Sciatic nerve (tissue), 2 donors: ENCODE results near the gene MLXIP. TPM values are rescaled to one million over a fixed set of nuclear protein-coding genes. Genes with fewer than 3 reads are reported as not detected.
A peak's percentile ranks its signal among the peaks of the same experiment; 100 is the strongest.

ENCODE experiments used
- ATAC-seq: fragments of 200-7000 bp; cut with Tn5 transposase; one replicate; pipeline ENCODE4 v1.9.1; 2020; ENCODE audit warnings: mild to moderate bottlenecking, moderate library complexity
- DNase-seq: peaks from one replicate; pipeline ENCODE4 v3.0.0-alpha.2; 2020; ENCODE audit warnings: low spot score
- intact Hi-C: fragments of 100-400 bp; cut with DNase I; formaldehyde crosslinking; loops from one replicate; pipeline ENCODE4 v1.14.2; 2022
- total RNA-seq: library from RNA; stranded (reverse); fragmentation: NEBNext Ultra II Directional; extraction: Animal tissue kit (Norgen Biotek cat#: 25700); gene quantifications from one replicate; pipeline ENCODE4 v1.2.1, GENCODE V29; 2021
- donor health status: DM: no; HTN: no; CAD: no.
- donor health status: DM: no; HTN: no; CAD: no.

Gene MLXIP
- total RNA-seq, 1 donor from 2014 or later, result 44.2 TPM

DNA sequence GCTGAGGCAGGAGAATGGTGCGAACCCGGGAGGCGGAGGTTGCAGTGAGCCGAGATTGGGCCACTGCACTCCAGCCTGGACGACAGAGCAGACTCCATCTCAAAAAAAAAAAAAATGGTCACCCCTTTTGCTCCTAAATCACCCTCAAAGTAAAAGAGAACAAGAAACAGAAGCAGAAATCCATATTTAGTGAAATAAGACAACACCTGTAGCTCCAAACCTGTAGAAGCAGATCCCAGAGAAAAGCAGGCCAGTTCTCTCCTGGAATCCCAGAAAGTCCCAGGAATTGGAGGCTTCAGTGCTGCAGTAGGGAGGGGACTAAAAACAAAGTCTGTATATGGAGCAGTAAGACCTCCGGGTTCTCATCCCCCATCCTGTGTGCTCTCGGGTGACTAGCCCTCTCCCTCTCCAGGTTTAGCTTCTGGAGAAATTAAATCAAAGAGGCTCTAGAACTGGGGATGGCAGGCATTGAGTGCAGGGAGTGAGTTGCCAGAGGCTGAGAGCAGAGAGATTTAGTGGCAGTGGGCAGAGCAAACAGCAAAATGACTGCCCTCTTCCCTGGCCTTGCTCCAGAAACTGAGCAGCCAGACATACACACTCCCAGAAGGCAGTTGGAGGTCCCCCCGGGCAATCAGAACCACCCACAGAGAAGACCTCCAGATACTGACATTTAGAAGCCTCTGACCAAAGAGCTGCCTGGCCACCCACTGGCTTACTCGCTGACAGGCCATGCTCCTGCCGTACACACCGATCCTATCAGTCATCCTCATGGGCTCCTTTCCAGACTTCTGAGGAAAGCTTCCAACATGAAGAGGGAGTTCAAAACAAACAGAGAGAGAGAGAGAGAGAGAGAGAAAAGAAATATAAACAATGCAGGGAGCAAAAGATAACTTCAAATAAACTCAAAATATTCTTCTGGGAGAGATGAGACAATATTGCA, 6.3 kb upstream of the MLXIP start:
- intact Hi-C loops, result no loop called here
- DNase-seq (no peak), ATAC-seq (peak; percentile 64)

GRCh38 chr12:122073815-122074214, 4.7 kb upstream of the MLXIP start:
- intact Hi-C loops, result no loop called here
- DNase-seq (no peak), ATAC-seq (no peak)

DNA sequence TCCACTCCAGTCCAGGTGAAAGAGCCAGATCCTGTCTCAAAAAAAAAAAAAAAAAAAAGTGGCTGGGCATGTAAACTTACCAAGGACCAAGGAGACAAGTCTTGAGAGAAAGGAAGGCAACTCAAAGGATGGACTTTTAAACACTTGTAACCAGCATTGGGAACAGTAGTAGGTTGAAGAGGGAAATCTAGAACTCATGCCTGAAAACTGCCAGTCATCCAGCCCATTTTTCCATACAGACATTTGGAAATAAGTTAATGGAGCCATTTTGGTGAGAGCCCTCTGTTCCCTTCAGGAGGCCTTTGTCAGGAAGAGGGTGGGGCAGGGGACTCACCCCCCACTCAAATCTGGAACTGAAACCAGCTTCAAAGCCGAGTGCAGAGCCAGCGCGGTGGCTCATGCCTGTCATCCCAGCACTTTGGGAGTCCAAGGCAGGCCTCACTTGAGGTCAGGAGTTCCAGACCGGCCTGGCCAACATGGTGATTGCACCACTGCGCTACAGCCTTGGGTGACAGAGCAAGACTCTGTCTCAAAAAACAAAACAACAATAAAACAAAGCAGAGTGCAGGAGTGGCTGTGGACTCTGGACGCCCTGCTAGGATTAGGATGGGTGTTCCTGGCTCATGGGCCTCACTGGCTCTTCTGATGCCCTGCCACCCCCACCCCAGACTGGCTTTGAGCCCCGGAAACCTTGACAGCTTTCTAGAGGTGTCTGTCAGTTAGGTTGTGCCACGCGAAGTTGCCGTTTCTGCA, 1.6 kb upstream of the MLXIP start:
- ATAC-seq (no peak), DNase-seq (no peak)
- intact Hi-C loops, result no loop called here

DNA sequence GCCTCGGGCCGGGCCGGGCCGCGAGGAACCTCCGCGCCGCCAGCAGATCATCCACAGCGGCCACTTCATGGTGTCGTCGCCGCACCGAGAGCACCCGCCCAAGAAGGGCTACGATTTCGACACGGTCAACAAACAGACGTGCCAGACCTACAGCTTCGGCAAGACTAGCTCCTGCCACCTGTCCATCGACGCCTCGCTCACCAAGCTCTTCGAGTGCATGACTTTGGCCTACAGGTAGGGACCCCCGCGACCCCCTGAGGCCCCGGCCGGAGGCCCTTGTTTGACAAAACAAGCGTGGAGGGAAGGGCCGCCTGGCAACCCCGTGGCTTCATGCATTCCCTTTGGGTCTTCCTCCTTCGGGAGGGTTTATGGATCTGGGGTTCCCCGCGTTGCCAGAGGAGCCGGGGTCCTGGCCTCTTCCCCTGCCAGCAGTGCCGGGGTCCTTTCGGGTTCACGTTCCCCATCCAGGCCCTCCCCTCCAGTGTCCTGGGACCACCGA, 526 bp downstream of the MLXIP start:
- ATAC-seq (no peak), DNase-seq (no peak)
- intact Hi-C loops, result no loop called here

DNA sequence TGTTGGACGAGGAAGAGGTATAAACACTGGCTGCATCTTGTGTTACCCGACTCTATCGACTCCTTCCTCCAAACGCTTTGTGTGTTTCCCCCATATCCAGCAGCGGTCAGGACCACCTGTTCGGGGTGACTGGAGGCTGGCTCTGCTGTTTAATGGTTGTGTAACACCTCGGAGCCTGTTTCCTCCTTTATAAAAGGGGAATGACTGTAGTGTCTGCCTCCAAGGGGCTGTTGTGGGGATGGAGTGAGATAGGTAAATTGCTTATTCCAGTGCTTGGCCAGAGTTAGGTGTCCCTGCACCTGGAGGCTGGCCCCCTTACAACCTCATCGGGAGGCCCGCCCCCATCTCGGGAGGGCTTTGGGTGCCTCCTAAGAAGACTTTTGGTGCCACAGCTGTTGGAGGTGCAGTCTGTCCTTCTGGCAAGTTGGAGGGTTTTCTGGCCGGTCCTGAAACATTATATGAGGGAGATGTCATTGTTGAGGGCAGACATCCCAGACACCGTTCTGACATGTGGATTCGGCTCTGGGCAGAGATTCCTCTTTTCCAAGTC, 1.1 kb downstream of the MLXIP start:
- intact Hi-C loops, result no loop called here
- no peak for ATAC-seq
- no peak for DNase-seq

GRCh38 chr12:122080149-122081082, 1.9 kb downstream of the MLXIP start:
- DNase-seq (no peak), ATAC-seq (peak; percentile 59)
- intact Hi-C loops, result no loop called here

GRCh38 chr12:122081083-122081696, 2.6 kb downstream of the MLXIP start:
- ATAC-seq, result no peak
- intact Hi-C loops, result no loop called here
- no peak for DNase-seq

- DNase-seq, result no peak
- intact Hi-C loops, result no loop called here
- peak; percentile 73 for ATAC-seq
These were observed 3.2 kb downstream of the MLXIP start for GRCh38 chr12:122081697-122082221.

DNA sequence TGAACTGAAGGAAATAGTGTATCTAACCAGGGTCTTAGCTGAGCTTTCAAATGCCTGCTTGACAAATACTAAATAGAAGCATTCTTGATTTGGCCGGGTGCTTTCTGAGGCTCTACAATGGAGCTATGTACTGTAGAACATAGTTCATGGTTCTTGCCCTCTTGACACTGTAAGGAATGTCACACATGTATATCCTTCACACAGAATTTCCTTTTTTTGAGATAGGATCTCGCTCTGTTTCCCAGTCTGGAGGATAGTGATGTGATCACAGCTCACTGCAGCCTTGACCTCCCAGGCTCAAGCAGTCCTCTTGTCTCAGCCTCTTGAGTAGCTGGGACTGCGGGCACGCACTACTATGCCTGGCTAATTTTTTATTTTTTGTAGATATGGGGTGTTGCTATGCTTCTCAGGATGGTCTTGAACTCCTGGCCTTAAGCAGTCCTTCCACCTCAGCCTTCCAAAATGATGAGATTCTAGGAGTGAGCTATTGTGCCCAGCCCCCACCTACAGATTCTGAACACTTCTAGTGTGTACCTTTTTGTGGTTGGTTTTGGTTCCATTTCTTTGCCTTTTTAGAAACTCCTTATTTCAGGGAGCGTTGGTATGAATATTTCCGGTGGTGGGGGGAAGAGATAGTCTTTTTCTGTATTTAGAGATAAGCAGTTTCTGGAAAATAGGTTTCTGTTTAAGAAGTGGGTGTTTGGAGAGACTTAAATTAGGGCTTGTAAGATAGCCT, 4.2 kb downstream of the MLXIP start:
- no peak for DNase-seq
- intact Hi-C loops, result no loop called here
- no peak for ATAC-seq

DNA sequence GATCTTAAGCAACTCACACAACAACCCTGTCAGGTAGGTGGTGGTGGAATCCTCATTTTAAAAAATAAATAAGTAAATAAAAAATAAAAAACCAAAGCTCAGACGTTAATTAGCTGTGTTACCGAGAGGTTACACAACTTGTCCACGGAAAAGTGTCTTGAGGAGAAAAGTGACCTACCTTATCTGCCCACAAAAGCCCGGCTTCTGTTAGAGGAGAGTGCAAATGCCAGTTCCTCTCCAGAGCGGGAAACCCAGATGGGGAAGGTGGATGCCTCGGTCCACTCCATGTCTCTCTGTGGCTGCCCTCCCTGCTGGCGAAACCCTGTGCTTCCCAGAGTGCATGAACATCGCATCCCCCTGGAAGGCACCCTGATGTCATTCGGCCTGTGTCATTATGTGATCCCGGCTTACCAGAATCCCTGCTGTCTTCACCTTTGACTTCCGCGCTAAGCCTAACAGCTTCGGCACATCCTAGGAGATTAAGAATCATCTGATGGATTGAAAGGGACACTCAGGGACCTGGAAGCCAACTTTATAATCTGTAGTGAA, 6.4 kb downstream of the MLXIP start:
- intact Hi-C loops, result no loop called here
- ATAC-seq (no peak), DNase-seq (no peak)

- intact Hi-C loops, result no loop called here
- DNase-seq (no peak), ATAC-seq (no peak)
These were observed 7.0 kb downstream of the MLXIP start for GRCh38 chr12:122085591-122085990.

DNA sequence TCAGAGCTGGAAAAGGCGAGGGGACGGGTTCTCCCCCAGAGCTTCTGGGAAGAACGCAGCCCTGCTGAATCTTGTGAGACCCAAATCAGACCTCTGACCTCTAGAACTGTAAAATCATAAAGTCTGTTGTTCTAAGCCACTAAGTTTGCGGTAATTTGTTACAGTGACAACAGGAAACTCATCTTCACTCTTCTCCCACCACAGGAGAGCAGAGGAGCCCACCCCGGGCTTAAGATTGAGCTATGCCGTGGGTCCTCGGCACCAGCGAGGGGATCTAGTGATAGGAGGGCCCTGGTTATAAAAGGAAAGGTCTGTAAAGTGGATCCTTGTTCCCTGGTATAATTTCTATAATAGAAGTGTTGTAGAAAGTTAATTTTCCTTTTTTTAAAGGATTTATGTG, 7.6 kb downstream of the MLXIP start:
- DNase-seq, result no peak
- no peak for ATAC-seq
- intact Hi-C loops, result no loop called here

- no peak for ATAC-seq
- intact Hi-C loops, result no loop called here
- DNase-seq, result no peak
These were observed 8.2 kb downstream of the MLXIP start for GRCh38 chr12:122086641-122087285.

DNA sequence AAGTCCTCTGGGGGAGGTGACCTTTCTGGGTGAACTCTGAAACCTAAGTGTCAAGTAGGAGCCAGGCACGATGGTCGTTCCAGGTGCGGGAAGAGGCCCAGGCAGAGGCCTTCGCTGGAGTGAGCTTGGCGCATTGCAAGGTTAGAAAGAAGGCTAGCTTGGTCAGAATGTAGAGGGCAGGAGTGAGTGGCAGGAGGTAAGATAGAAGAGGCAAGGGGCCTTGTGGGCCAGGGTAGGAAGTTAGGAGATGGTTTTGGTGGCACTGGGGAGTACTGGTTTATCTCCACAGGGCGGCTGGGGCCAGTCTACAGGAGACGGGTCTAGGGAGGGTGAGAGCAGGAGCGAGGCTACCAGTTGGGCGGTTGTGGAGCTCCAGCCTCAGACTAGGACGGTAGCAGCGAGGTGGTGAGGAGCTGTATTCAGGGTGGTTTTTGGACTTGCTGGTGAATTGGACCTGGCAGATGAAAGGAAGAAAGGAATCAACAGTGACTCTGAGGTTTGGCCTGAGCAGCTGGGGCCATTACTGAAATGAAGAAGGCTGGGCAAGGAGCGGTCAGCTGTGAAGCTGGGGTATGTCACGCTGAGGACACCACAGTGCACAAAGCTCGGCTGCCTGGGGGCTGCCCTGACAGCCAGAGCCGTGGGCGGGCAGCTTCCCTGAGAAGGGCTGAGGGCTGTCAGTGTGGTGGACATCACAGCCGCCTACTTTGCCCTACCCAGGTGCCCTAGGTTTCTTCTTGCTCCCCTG, 9.0 kb downstream of the MLXIP start:
- no peak for DNase-seq
- intact Hi-C loops, result no loop called here
- peak; percentile 42 for ATAC-seq

DNA sequence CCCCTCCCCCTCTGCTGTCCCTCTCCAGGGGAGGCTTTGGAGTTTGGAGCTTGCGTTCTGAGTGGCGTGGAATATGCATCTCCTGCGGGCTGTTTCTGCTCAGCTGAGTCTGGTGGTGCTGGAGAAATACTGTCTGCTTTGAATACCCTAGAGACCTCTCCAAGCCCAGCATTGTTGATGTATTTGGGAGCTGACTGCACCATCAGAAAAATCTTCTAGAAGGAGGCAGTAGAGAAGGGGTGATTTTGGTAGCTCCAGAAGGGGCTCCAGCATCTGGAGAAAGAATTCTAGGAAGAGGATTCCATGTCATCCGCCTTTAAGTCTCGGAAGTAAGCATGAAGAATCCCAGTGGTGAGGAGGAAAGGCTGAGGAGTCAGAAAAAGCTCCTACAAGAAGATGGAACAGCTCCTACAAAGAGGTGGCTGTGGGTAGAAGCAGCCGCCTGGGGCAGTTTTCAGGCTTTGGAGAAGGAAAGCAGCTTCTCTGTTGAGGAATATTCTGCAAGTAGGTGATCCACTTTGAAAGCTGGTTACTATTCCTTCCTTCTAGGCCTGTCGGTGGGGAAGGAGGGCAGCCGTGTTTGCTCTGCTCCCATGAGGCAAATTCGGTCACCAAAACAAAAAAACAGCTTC, 9.7 kb downstream of the MLXIP start:
- DNase-seq, result peak; percentile 42
- intact Hi-C loops, result no loop called here
- peak; percentile 50 for ATAC-seq

- ATAC-seq, result no peak
- intact Hi-C loops, result no loop called here
- no peak for DNase-seq
These were observed 10.5 kb downstream of the MLXIP start for GRCh38 chr12:122089077-122089476.
